ENCODE measurements around the gene GET4.

DNA sequence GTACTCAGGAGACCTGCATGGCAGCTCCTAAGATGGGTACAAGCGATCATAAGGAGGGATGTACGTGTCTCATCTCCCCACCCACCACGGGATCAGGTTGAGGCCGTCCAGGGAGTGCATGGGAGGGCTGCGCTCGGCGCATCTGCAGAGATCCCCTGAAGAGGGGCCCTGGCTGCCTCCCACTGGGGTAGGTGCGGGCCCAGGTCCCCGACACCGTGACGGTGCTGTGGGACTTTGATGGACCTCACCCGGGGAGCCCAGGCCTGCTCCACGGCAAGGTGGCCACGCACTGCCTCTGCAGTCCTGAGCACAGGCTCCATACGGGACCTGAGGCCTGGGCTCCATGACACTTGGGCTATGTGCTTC lies 12.7 kb downstream of the GET4 start:
- no peak for TF ChIP-seq CTCF (IDR thresholded peaks at IDR 0.05)
- TF ChIP-seq POLR2A (IDR thresholded peaks at IDR 0.05) = no peak
